Stimulated activated CD4-positive, alpha-beta T cell treated with anti-CD3 and anti-CD28 coated beads, Interleukin-2, amount 100 ng/mL, for 4 hours (primary cell): ENCODE measurements around the gene HACE1.

Source experiments
- DNase-seq: peaks from one replicate; pipeline ENCODE4 v3.0.0-alpha.2; 2020; ENCODE audit warnings: low read depth

Gene HACE1

GRCh38 chr6:104688283-104688969 is 171.3 kb downstream of the HACE1 start:
- DNase-seq: no peak

DNA sequence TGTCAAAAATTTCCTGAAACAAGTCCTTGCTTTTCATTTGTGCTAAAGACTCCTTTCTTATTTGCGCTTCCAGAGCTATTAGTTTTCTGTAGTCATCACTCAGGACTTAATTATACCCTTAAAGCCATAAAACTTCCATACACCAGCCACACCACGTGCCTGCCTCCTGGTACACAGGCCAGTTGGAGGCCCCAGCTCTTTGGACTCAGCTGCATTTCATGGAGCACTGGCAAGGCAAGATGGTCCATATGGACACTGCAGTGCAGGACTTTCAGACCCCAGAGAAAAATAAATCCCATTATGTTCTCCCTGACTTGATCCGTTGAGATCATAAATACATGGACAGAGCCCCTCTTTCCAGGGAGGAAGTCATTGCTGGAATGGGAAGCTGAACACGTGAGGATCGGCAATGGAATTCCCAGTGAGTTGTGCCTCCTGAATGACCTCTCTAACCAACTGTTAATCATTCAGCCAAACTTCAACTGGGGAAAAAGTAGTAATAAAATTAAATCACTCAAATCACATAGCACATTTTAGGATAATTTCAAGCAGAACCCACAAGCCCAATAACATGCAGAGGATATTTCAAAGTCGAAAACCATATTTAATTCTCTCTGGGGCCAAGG is 173.1 kb downstream of the HACE1 start:
- DNase-seq: no peak

DNA sequence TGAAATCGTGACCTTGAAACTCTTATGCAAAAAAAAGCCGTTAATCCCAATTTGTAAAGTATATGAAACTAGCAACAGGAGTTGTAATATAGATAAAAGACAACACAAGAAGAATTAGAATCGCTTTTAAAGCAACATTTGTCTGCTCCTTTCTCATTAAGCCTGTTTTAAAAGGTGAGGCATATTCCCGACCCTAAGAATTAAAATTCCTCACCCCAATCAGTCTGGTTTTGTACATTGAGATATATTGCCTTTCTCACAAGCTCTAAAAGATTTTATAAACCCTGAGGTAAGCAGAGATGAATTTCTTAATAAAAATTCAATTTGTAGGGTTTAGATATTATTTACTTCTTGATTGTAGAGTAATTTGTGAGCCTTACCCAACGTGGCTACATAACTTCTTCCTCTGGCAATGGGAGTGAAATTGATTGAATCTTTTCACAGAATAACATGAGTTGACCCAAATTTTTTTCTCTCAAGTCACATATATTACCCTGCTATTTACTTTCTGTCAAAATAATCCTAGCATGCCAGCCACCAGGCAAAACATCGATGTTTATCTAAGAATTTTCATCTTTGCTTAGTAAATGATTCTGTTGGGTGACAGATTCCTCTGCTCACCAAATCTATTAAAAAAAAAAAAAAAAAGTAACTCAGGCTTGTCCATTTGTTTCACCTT is 173.7 kb downstream of the HACE1 start:
- DNase-seq: no peak

DNA sequence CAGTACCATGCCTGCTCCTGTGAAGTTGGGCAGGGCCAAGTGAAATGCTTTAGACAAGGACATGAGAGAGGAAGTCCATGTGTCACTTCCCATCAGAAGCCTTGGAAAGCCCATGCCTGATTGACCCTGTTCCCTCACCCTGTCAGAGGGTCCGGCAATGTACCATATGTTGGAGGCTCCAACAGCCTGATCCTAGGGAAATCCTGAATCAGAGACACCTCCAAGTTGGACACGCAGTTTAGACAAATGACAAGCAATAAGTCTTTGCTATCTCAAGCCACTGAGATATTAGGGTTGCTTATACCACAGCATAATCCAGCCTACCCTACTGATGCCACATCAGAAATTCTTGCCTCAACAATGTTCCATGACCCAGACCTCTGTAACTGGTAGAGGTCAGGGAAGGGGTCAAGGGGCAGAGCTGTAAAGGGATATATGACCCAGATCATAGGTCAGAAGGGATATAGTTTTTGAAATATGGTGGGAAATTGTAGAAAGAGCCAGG is 174.8 kb downstream of the HACE1 start:
- no peak for DNase-seq

DNA sequence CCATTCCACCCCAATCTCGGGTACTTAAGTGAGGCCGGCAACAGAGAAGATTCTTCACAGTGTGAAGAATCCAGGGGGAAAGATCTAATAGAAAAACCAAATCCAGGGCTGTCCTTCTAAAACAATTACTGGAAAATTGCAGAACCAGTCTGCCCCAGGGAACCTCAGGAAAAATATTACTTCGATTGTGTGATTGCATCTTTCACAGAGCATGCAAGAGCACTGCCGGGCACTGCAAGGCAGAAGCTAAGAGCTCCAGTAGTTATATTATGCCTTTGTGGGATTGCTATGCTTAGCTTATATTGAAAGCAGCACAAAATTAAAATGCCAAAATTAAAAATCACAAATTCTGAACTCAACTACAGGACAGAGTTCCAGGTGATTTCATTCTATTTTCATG is 175.9 kb downstream of the HACE1 start:
- no peak for DNase-seq

- DNase-seq: peak; percentile 53
Observed at GRCh38 chr6:104682722-104683643, 176.7 kb downstream of the HACE1 start.

DNA sequence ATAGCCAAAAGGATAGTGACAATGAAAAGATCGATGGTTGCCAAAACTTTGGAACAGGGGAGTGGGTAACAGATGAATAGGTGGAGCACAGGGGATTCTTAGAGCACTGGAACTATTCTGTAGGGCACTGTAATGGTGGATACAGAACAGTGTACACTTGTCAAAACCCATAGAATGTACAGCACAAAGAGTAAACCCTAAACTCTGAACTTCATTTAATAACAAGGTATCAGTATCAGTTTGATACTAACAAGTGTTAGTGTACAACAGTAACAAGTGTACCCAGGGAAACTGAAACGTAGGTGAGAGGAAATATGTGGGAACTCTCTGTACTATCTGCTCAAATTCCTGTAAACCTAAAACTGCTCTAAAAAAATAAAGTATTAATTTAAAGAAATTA is 179.2 kb downstream of the HACE1 start:
- DNase-seq: no peak

DNA sequence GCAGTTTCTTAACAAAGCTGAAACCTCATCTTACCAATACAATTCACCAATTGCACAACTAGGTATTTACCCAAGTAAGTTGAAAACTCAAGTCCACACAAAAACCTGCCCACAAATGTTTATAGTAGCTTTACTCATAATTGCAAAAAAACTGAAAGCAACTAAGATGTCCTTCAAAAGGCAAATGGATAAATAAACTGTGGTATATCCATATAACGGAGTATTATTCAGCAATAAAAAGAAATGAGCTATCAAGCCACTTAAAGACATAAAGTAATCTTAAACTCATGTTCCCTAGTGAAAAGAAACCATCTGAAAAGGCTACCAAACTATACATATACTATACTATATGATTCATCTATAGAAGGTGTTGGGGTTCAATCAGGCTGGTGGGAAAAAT is 179.7 kb downstream of the HACE1 start:
- DNase-seq: no peak
